GM18502 (cell line): ENCODE results near the gene PPIP5K1.
A peak's percentile ranks its signal among the peaks of the same experiment; 100 is the strongest.
"Not testable (repeated sequence)": the region's sequence is repeated elsewhere in the genome, so short reads cannot be mapped to it uniquely, and the experiment has no call there.

Experiments
- ATAC-seq: cut with Tn5 transposase; IDR thresholded peaks from one replicate; pipeline ENCODE4 v1.9.1; 2021; ENCODE audit warnings: mild to moderate bottlenecking; ENCODE audit not compliant: unreplicated experiment, poor library complexity

PPIP5K1 gene

DNA sequence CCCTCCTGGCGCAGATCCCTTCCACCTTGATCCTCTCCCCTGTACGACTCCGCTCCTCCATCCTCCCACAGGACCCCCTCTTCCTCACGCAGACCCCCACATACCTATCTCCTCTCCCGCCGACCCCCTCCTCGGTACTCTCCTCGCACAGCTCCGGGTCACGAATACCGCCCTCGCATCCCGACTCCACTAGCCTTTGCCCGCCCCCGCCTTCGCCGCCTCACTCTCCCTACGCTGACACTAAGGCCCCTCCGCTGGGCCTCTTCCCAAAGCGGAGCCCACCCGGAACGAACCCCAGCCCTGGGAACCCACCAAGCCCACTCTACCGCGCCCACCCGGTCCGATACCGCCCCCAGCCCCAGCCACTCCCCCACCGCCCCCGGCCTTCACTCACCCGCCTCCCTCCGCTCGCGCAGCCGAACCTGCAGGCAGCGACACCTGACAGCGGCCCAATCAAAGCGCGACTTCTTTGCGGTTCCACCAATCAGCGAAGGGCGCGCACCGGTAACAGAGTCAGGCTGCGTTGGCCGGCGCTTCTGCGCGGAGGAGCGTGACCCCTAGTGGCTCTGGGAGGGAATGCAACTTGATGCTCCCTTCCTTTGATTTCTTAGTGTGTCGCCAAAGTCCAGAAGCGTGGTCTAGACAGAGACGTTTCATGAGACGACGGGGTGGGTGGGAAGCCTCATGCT is at the start of gene PPIP5K1:
PPIP5K1 (minus strand) TSS at position 431 of the 689 bp plus-strand sequence. CDS start 5,704 bp downstream, outside the sequence.
- ATAC-seq = peak; percentile 97

DNA sequence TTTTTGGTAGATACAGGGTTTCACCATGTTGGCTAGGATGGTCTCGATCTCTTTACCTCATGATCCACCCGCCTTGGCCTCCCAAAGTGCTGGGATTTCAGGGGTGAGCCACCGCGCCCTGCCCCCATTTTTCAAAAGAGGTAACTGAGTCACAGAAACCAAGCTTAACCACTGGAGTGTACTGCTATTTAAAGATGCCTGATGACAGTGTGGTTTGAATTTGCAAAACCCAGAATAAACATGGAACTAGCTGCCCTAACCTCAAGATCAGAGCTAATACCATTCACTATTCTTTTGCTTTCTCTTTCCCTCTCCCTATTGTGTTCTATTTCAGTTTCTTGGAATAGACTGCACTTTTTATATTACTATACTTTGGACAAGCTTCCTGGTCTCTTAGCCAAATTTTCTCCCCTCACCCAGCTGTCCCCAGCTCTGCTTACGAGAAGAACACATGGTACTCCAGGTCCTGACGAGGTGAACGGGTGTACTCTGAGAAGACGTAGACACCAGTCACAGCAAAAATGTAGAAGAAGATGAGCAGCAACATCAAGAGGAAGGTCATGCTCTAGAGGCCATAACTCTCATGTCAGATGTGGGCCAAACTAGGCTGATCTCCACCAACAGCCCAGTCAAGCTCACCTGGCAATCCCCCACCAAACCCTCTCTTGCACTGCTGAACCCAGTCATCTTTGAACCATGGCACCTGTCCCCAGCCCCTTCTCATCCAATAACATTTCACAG is 48.6 kb upstream of the PPIP5K1 start:
- peak; percentile 57 for ATAC-seq

DNA sequence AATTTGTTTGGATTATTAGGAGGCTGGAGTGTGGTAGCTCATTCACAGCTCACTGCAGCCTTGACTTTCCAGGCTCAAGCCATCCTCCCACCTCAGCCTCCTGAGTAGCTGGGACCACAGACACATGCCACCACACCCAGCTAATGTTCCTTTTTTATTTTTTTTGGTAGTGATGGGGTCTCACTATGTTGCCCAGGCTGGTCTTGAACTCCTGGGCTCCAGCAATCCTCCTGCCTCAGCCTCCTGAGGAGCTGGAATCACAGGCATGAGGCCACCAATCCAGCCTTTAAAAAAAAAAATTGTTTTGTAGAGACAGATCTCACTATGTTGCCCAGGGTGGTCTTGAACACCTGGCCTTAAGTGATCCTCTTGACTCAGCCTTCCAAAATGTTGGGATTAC is 36.9 kb upstream of the PPIP5K1 start:
- not testable (repeated sequence) for ATAC-seq

DNA sequence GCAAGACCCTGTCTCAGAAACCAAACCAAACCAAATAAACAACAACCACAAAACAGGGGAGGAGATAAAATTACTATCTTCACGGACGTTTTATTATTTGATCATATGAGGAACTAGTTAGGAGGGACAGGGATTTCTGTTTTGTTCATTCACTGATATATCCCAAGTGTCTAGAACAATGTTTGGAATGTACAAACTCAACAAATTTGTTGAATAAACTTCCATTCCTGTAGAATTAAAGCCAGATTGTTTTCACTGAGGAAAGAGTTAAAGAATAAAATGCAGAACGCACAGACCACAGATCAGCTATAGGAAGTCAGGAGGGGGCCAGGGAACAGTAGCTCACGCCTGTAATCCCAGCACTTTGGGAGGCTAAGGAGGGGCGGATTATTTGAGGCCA is 35.1 kb upstream of the PPIP5K1 start:
- no peak for ATAC-seq

DNA sequence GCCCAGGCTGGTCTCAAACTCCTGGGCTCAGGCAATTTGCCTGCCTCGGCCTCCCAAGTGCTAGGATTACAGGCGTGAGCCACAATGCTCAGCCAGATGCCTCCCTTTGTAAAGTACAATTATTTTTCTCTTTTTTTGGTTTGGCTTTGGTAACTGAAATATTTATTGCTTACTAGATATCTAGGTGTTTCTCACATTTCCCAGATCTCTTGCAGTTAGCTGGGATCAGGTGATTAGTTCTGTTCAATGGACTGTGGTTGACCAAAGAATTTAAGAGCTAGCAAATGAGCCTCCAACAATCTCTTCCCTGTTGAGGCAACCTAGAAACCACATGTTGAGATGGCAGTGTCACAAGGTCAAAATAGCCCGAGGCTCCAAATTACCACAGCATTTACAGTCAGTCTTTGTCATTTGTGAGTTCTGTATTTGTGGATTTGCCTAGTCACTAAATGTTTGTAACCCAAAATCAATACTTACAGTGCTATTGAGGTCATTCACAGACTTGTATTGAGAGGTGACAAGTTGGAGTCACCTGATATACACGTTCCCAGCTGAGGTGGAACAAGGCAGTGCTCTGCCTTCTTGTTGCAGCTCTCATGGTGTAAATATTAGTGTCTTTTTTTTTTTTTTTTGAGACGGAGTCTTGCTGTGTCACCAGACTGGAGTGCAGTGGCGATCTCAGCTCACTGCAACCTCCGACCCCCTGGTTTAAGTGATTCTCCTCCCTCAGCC is 32.2 kb upstream of the PPIP5K1 start:
- ATAC-seq = not testable (repeated sequence)

DNA sequence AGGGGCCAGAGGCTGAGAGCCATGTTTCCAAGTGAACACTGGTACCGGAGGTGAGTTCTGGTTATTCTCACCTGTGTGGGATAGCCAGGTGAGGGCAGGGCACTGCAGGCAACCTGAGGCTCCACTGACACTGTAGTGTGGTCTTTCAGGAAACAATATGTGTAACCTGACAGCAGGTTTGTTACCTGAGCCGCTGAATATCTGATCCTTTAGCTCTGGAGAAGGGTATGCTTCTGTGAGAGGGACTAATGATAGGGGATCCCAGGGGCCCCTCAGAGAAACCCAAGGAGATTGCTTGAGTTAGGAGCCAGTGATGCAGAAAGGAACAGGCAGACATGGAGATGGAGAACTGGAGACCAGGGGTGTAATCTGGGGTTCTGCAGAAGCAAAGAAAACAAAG is 28.7 kb upstream of the PPIP5K1 start, which contains the start of gene STRC:
STRC (minus strand) TSS at position 101 of the 400 bp plus-strand sequence; CDS start at position 23, 78 bp downstream.
- ATAC-seq = not testable (repeated sequence)

DNA sequence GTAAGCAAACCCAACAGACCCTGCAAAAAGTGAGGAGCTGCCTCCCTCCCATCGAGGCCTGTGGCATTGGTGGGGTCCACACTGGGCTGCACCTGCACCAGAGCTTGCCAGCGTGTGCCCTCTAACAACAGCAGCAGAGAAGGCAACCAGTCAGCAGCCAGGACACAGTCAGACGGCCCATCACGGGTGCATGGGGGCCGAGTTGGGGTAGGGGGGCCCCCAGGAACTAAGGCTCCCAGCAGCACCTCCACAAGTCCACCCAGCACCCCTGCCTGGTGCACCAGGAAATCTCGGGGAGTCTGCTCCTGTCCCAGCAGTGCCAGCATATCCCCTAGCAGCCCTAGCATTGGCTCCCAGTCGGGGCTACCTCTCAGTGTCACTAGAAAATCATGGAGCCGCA is 27.7 kb upstream of the PPIP5K1 start:
- ATAC-seq = not testable (repeated sequence)

DNA sequence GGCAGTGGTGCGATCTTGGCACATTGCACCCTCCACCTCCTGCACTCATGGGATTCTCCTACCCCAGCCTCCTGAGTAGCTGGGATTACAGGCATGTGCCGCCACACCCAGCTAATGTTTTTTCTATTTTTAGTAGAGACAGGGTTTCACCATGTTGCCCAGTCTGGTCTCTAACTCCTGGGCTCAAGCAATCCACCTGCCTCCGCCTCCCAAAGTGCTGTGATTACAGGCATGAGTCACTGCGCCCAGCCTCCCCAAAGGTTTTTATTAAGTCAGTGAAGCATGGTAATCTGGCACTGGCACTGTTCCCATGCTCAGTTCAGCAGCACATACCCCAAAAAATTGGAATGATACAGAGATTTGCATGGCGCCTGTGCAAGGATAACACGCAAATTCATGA is 12.2 kb upstream of the PPIP5K1 start:
- ATAC-seq = not testable (repeated sequence)

DNA sequence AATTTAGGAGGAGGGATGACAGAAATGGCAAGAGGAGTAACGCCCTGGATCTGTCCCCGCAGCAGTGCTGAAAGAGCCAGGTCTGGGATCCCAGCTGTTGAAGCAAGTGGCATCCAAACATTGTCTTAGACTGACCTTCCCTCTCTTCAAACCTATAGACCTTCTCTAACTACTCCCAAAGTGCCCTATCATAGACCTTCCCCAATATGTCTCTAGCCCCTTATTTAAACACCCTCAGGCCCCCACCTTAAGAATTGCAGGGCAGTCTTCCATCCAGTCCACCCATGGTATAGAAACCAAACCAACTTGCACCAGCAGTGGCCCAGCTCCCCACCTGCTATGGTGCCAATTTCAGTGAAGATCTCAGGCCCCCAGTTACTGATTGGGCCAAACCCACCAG is 10.2 kb upstream of the PPIP5K1 start:
- not testable (repeated sequence) for ATAC-seq

DNA sequence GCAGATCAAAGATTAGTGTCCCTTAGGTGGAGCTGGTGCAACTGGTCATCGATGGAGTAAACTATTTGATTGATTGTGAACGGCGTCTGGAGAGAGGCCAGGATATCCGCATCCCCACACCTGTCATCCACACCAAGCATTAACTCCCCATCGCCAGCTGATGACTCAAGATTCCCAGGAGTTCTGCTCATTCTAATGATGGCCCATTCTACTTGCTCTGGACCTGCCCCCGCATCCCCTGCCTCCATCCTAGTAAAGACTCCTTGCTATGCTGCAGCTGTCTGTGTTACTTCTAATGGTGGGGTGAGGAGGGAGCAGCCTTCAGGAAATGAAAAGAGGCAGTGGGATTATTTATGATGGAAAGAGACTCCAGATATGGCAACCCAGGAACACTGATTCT is 9.1 kb upstream of the PPIP5K1 start:
- ATAC-seq = not testable (repeated sequence)

DNA sequence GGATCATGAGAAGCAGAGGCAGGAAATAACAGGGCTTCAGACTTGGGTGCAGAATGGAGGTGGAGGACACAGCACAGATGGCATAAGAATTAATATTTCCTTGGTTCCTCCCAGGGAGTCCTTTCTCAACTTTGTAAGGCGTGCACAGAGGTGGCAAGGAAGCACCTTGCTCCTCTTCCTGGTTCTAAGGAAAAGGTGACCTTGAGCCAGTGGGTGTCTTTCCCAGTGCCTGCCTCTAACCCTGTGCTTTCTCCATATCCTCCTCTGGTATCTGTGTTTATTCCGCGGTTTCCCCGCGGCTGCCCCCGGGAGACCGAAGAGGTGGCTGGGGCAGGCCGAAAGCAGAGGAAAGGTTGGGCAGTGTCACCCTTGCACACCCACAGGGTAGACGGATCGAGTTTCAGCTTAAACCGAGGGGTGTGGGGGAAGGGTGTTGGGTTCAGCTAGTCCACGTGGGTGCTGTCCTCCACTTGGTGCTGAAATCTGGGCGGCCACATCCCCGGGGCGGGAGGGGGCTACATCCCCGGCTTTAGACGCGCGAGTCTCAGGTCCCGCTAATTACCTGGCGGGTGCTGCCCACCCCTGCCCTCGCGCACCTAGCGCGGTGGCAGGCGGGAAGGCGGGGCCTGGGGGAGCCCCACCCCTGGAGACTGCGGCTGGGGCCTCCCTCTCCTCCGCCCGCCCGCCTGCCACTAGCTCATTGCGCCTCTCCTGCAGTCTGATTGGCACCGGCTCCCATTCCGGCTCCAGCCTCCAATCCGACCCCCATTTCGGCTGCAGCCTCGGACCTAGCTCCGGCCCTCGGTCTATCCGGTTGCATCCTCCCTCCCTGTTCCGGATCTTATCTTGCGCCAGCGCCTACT is 3.6 kb upstream of the PPIP5K1 start, which contains the start of gene CKMT1B:
CKMT1B (plus strand) TSS at position 700 of the 863 bp plus-strand sequence. CDS start 192 bp downstream, outside the sequence.
- ATAC-seq = not testable (repeated sequence)

DNA sequence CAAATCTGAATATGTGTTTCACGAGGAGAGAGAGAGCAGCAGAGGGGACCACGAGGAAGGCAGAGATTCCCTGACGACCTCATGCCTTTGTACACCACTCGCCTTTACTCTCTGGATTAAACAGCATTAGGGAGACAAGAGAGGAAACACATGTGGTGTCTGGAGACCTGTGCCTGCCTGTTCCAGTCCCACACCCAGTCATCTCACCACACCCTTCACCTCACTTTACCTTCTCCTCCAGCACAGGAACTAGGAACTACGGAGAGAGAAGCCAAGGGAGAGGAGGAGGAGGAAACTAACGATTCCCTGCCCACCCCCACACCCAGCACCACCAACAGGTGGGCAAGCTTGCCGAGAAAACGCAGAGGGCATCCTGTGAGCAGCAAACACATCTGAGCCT is 2.8 kb upstream of the PPIP5K1 start:
- not testable (repeated sequence) for ATAC-seq

DNA sequence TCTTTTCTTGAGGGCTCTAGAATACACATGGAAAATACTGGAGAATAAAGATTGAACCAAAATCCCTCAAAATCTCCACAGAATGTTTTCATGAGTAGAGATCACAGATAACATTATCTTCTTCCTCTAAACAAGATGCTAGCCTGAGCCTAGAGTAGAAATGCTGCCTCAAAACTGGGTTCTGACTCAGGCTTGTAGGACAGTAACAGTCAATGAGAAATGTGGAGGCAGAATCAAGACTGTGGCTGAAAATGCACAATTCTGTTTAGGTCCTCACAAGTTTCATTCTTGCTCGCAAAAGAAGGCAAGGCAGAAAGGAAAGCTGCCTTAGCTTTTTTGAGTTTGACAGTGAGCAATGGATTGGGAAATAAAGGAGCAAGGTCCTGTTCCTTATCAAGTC is 15.4 kb downstream of the PPIP5K1 start:
- ATAC-seq = not testable (repeated sequence)

DNA sequence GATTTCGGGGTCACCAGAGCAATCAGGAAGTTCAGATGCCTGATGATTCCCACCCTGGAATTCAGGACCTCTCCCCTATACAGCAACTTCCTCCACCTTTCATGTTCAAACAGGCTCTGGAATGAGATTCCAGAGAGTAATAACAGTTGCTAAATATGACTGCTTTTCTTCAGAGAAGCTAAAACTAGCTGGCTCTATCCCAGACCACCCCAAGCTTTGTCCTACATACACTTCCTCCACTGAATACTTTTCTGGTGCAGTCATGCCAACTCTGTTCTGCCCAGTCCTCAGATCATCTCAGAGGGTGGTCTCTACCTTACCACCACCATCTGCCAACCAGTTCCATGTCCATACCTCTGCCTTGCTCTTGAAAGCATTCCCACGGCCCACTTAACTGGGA is 23.4 kb downstream of the PPIP5K1 start:
- ATAC-seq = not testable (repeated sequence)

DNA sequence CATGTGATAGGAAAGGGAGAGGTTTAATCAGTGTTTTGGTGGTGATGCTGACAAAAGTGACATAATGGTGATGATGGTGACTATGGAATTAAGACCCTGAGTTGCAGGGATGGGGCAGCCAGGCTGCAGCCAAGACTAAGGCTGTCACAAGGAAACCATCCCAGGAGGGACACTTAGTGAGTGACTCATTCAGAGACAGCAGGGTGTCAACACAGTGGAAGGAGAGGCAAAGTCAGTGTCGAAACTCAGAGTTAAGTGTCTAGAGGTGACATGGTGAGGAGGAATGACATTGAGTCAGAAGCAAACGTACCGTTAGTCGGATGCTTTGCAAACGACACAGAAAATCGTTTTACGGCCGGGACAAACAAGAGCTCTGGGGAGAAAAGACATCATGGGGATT is 26.2 kb downstream of the PPIP5K1 start:
- not testable (repeated sequence) for ATAC-seq

DNA sequence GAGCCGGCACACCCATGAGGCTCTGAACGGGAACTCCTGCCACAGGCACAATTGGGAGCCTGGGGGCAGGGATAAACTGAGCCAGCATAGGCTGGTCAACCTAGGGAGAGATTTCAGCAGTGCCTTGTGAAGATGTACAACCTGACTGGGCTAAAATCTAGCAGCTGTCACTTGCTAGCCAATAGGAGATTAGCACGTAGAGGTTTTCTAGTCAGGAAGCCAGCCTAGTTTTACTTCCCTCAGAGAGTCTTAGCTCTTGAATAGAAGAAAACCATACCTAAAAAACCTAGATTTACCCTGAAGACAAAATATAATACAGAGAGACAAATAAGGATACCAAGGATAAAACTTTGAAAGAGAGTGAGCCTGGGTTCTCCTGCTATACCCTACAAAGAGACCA is 27.3 kb downstream of the PPIP5K1 start:
- not testable (repeated sequence) for ATAC-seq

DNA sequence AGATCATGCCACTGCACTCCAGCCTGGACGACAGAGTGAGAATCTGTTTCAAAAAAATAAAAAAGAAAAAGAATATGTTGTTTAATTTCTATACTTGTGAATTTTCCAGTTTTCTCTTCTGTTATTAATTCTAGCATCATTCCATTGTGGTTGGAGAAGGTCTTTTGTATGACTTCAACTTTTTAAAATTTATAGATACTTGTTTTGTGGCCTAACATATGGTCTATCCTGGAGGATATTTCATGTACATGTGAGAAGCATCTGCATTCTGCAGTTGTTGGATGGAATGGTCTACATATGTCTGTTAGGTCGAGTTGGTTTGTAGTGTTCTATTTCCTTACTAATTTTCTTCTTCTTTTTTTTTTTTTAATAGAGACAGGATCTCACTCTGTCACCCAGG is 37.0 kb downstream of the PPIP5K1 start:
- ATAC-seq = no peak

DNA sequence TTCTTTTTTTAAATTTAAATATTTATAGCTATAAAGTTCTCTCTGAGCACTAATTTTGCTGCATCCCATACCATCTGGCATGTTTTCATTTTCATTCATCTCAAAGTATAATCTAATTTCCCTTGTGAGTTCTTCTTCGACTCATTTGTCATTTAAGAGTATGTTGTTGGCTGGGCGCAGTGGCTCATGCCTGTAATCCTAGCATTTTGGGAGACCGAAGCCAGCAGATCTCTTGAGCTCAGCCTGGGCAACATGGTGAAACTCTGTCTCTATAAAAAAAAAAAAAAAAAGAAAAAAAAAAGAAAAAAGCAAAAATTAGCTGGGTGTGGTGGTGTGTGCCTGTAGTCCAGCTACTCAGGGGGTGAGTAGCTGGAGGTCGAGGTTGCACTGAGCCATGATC is 37.8 kb downstream of the PPIP5K1 start:
- no peak for ATAC-seq

DNA sequence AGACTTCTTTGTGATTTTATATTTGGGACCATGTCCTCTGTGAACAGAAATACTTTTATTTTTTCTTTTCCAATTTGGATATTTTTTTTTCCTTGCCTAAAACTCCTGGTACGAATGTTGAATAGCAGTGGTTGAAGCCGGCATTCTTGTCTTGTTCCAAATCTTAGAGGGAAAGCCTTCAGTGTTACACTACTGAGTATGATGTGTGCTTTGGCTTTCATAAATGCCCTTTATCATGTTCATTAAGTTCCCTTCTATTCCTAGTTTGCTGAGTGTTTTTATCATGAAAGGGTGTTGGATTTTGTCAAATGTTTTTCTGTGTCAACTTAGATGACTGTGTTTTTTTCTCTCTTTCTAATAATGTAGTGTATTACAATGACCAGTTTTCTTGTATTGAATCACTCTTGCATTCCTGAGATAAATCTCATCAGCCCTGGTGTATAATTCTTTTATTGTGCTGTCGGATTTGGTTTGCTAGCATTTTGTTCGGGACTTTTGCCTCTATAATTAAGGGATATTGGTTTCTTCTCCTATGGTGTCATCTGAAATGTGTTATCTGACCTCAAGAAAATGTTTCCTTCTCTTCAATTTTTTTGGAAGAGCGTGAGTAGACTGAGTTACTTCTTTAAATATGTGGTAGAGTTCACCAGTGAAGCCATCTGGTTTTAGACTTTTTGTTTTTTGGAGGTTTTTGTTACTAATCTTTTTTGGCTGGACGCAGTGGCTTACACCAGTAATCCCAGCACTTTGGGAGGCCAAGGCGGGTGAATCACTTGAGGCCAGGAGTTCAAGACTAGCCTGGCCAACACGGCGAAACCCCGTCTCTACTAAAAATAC is 39.3 kb downstream of the PPIP5K1 start:
- no peak for ATAC-seq
